ENCODE results near the gene HDAC11. TPM values are rescaled to one million over a fixed set of nuclear protein-coding genes. Genes with fewer than 3 reads are reported as not detected.

The HDAC11 gene
- total RNA-seq, 1 experiment from 2014 or later, result 12.0 TPM

GRCh38 chr3:13515786-13516759 is 36.0 kb downstream of the HDAC11 start:
- H3K36me3 Mint-ChIP-seq, result no peaks in the 10 kb centered on the region
- ChIA-PET POLR2A (no interaction called here), CTCF (interaction anchor here (0.7 to 2.3 kb wide), 3 partner anchors 12 to 132 kb away, joined by 5 to 11 read pairs (median 9); no protein-coding TSS in a partner anchor)
- ATAC-seq, result no peak
- no peaks in the 10 kb centered on the region; the same call in 1 of the 2 replicates for H3K27me3 Mint-ChIP-seq (ENCODE audit: low read depth)
- H3K9me3 Mint-ChIP-seq, result peaks cover under 1% of the 10 kb centered on the region; the same call in 1 of the 2 replicates
- TF ChIP-seq, protein P1, sequence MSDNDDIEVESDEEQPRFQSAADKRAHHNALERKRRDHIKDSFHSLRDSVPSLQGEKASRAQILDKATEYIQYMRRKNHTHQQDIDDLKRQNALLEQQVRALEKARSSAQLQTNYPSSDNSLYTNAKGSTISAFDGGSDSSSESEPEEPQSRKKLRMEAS (CRISPR knock-in tag; IDR thresholded peaks at IDR 0.05), result no peak
- TF ChIP-seq, protein P2, sequence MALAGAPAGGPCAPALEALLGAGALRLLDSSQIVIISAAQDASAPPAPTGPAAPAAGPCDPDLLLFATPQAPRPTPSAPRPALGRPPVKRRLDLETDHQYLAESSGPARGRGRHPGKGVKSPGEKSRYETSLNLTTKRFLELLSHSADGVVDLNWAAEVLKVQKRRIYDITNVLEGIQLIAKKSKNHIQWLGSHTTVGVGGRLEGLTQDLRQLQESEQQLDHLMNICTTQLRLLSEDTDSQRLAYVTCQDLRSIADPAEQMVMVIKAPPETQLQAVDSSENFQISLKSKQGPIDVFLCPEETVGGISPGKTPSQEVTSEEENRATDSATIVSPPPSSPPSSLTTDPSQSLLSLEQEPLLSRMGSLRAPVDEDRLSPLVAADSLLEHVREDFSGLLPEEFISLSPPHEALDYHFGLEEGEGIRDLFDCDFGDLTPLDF (CRISPR knock-in tag; IDR thresholded peaks at IDR 0.05), result no peak
- no peak for TF ChIP-seq NFATC4 (CRISPR knock-in tag; IDR thresholded peaks at IDR 0.05)
- TF ChIP-seq, protein P3, sequence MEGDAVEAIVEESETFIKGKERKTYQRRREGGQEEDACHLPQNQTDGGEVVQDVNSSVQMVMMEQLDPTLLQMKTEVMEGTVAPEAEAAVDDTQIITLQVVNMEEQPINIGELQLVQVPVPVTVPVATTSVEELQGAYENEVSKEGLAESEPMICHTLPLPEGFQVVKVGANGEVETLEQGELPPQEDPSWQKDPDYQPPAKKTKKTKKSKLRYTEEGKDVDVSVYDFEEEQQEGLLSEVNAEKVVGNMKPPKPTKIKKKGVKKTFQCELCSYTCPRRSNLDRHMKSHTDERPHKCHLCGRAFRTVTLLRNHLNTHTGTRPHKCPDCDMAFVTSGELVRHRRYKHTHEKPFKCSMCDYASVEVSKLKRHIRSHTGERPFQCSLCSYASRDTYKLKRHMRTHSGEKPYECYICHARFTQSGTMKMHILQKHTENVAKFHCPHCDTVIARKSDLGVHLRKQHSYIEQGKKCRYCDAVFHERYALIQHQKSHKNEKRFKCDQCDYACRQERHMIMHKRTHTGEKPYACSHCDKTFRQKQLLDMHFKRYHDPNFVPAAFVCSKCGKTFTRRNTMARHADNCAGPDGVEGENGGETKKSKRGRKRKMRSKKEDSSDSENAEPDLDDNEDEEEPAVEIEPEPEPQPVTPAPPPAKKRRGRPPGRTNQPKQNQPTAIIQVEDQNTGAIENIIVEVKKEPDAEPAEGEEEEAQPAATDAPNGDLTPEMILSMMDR (IDR thresholded peaks at IDR 0.05), result no peak
- TF ChIP-seq, protein P4, sequence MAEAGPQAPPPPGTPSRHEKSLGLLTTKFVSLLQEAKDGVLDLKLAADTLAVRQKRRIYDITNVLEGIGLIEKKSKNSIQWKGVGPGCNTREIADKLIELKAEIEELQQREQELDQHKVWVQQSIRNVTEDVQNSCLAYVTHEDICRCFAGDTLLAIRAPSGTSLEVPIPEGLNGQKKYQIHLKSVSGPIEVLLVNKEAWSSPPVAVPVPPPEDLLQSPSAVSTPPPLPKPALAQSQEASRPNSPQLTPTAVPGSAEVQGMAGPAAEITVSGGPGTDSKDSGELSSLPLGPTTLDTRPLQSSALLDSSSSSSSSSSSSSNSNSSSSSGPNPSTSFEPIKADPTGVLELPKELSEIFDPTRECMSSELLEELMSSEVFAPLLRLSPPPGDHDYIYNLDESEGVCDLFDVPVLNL (CRISPR knock-in tag; IDR thresholded peaks at IDR 0.05; ENCODE audit: borderline replicate concordance, low read depth), result no peak
- TF ChIP-seq, protein P5, sequence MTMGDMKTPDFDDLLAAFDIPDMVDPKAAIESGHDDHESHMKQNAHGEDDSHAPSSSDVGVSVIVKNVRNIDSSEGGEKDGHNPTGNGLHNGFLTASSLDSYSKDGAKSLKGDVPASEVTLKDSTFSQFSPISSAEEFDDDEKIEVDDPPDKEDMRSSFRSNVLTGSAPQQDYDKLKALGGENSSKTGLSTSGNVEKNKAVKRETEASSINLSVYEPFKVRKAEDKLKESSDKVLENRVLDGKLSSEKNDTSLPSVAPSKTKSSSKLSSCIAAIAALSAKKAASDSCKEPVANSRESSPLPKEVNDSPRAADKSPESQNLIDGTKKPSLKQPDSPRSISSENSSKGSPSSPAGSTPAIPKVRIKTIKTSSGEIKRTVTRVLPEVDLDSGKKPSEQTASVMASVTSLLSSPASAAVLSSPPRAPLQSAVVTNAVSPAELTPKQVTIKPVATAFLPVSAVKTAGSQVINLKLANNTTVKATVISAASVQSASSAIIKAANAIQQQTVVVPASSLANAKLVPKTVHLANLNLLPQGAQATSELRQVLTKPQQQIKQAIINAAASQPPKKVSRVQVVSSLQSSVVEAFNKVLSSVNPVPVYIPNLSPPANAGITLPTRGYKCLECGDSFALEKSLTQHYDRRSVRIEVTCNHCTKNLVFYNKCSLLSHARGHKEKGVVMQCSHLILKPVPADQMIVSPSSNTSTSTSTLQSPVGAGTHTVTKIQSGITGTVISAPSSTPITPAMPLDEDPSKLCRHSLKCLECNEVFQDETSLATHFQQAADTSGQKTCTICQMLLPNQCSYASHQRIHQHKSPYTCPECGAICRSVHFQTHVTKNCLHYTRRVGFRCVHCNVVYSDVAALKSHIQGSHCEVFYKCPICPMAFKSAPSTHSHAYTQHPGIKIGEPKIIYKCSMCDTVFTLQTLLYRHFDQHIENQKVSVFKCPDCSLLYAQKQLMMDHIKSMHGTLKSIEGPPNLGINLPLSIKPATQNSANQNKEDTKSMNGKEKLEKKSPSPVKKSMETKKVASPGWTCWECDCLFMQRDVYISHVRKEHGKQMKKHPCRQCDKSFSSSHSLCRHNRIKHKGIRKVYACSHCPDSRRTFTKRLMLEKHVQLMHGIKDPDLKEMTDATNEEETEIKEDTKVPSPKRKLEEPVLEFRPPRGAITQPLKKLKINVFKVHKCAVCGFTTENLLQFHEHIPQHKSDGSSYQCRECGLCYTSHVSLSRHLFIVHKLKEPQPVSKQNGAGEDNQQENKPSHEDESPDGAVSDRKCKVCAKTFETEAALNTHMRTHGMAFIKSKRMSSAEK (CRISPR knock-in tag; IDR thresholded peaks at IDR 0.05; ENCODE audit: borderline replicate concordance), result no peak
- TF ChIP-seq JAZF1 (CRISPR knock-in tag; IDR thresholded peaks at IDR 0.05), result no peak
- no peak for TF ChIP-seq ESRRA (CRISPR knock-in tag; IDR thresholded peaks at IDR 0.05; ENCODE audit: borderline replicate concordance)
- TF ChIP-seq ETV6 (CRISPR knock-in tag; IDR thresholded peaks at IDR 0.05), result no peak
- no peak for TF ChIP-seq CDX4 (CRISPR knock-in tag; IDR thresholded peaks at IDR 0.05; ENCODE audit: borderline replicate concordance)
- no peak for TF ChIP-seq CREM (CRISPR knock-in tag; IDR thresholded peaks at IDR 0.05)
- TF ChIP-seq, protein P6, sequence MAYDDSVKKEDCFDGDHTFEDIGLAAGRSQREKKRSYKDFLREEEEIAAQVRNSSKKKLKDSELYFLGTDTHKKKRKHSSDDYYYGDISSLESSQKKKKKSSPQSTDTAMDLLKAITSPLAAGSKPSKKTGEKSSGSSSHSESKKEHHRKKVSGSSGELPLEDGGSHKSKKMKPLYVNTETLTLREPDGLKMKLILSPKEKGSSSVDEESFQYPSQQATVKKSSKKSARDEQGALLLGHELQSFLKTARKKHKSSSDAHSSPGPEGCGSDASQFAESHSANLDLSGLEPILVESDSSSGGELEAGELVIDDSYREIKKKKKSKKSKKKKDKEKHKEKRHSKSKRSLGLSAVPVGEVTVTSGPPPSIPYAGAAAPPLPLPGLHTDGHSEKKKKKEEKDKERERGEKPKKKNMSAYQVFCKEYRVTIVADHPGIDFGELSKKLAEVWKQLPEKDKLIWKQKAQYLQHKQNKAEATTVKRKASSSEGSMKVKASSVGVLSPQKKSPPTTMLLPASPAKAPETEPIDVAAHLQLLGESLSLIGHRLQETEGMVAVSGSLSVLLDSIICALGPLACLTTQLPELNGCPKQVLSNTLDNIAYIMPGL (CRISPR knock-in tag; IDR thresholded peaks at IDR 0.05), result no peak
- no peak for TF ChIP-seq MLX (CRISPR knock-in tag; IDR thresholded peaks at IDR 0.05)
- no peak for TF ChIP-seq FOXP1 (CRISPR knock-in tag; IDR thresholded peaks at IDR 0.05; ENCODE audit: borderline replicate concordance)
- no peak for TF ChIP-seq ZNF121 (CRISPR knock-in tag; IDR thresholded peaks at IDR 0.05)
- TF ChIP-seq MXD4 (CRISPR knock-in tag; IDR thresholded peaks at IDR 0.05; ENCODE audit: borderline replicate concordance), result no peak
- TF ChIP-seq CREB1 (CRISPR knock-in tag; IDR thresholded peaks at IDR 0.05), result no peak
- TF ChIP-seq EMX1 (CRISPR knock-in tag; IDR thresholded peaks at IDR 0.05), result no peak
- no peak for TF ChIP-seq TCF7 (CRISPR knock-in tag; IDR thresholded peaks at IDR 0.05; ENCODE audit: low read depth)
- TF ChIP-seq NFE2L1 (CRISPR knock-in tag; IDR thresholded peaks at IDR 0.05), result no peak
- H3K27ac Mint-ChIP-seq, result no peak overlapping the region
- H3K4me1 Mint-ChIP-seq, result peaks cover 3% of the 10 kb centered on the region; the same call in 1 of the 2 replicates
- no peak for DNase-seq (ENCODE audit: low spot score)
- H3K4me3 Mint-ChIP-seq, result no peak overlapping the region
